GM19240 (cell line): ENCODE results near the gene COL5A1.
"Not testable (repeated sequence)": the region's sequence is repeated elsewhere in the genome, so short reads cannot be mapped to it uniquely, and the experiment has no call there.

Source experiments
- DNase-seq: peaks from one replicate; pipeline ENCODE4 v3.0.0; 2011; ENCODE audit warnings: low spot score; ENCODE audit not compliant: insufficient read length

Gene COL5A1

DNA sequence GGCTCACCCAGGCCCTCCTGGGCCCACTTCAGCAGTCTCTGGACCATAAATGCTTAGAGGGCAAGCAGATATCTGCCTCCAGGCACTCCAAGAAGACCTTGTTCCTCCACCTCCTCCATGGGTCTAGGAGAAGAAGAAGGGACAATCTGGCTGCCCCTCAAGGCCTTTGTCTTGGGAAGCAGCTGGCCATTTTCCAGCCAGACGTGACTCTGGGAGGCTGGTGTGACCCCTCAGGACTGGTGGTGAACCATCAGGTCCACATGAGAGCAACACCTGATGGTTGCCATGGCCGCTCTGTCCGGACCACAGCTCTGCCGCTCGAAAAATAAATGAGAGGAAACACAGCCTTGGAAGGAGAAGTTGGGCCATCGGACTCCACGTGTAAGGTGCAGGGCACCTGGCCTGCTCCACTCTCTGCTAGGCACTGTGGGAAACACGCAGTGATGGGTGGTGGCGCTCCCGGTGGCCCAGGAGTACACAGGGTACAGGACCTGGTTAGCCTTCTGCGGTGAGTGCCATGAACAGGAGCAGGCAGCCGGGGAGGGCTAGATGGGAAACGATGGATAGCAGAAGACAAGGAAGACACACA is 3.0 kb upstream of the COL5A1 start:
- DNase-seq, result no peak

DNA sequence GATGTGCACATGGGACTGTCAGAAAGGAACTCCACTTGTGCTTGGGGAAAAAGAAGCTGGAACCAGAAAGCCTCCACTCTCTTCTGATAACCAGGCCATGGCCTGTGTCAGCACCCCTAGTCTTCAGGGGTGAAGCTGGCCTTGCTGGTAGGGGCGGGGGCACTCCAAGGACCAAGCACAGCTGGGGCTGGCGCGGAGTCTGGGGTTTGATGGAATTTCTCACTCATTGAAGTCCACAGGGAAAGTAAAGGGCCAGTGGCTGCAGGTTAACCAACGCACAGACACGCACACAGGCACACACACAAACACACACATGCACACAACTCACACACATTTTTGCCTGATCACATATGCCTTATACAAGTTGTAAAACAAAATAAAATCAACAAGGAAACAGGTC is 1.6 kb upstream of the COL5A1 start:
- no peak for DNase-seq

GRCh38 chr9:134640506-134641172 is 964 bp upstream of the COL5A1 start:
- no peak for DNase-seq

DNA sequence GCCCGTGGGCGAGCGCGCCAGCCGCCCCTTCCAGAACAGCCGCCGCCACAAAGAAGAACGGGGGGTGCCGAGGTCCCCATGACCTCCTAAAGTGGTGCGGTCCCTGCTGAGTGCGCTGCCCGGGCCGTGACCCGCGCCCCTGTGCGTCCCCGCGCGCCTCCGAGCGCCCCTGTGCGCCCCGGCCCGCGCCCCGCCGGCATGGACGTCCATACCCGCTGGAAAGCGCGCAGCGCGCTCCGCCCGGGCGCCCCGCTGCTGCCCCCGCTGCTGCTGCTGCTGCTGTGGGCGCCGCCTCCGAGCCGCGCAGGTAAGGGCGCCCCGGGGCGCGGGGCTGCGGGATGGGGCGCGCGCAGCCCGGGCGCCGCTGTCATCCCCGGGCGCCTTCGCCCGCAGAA is 384 bp downstream of the COL5A1 start:
- DNase-seq, result no peak

DNA sequence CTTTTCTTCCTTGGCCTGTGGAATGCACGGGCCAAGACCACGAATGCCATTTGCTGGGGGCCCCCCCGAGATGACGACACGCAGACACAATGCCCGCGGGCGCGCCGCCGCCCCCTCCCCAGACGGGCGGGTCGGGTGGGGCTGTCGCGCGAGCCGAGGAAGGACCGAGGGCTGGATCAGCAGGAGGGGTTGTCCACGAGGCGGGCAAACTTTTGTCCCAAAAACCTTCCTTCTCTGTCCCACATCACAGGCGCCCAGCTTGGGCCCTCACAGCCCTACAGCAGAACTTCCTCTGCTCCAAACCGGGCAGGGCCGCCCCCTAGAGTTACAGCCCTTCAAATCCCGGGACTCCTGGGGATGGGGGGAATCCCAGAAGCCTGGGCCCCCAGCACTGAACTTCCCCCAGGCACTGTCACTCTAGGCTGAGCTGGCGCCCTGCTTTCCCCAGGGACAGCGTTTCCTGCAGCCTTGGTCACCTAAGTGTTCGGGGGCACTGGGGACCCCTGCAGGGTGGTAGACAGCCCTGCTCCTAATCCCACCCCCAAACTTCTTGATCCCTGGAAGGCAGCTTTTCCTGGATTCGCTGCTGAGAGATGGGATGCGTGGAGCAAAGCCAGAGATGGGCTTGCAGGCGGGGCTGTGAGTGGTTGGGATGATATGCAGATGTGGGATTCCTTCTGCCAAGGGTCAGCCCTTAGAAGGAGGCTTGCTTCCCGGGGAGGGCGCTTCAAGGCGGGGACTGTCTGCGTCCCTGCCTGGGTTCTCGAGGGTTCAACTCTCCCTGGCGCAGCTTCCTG is 980 bp downstream of the COL5A1 start:
- DNase-seq, result no peak

DNA sequence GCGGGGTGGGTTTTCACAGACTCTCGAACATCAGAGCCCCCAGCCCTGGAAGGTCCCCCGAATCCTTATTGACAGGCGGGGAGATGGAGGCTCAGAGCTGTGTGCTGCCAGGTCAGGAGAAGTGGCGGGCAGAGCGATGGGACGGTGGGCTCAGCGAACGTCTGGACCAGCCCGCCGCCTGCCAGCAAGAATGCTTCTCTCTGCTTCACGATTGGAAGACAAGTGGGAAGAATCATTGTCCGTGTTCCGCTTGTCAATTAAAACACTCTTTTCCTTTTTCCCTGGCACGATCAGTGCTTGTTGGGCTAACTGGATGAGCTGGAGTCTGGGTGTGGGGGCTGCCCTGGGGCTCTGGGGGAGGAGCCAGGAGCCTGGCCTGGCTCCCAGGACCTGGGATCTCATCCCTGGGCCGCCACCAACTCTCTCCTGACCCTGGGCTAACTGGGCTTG is 1.6 kb downstream of the COL5A1 start:
- no peak for DNase-seq

DNA sequence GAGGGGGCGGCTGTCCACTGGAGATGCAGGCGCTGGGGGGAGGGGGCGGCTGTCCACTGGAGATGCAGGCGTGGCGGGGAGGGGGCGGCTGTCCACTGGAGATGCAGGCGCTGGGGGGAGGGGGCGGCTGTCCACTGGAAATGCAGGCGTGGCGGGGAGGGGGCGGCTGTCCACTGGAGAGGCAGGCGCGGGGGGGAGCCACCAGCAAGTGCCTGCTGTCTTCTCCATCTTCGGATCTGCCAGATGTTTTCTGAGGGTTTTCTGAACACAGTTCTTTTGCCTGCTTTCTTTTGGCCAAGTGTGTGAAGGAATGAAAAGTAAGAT is 2.8 kb downstream of the COL5A1 start:
- DNase-seq, result not testable (repeated sequence)

- DNase-seq, result no peak
These were observed 3.4 kb downstream of the COL5A1 start for GRCh38 chr9:134644725-134645606.

DNA sequence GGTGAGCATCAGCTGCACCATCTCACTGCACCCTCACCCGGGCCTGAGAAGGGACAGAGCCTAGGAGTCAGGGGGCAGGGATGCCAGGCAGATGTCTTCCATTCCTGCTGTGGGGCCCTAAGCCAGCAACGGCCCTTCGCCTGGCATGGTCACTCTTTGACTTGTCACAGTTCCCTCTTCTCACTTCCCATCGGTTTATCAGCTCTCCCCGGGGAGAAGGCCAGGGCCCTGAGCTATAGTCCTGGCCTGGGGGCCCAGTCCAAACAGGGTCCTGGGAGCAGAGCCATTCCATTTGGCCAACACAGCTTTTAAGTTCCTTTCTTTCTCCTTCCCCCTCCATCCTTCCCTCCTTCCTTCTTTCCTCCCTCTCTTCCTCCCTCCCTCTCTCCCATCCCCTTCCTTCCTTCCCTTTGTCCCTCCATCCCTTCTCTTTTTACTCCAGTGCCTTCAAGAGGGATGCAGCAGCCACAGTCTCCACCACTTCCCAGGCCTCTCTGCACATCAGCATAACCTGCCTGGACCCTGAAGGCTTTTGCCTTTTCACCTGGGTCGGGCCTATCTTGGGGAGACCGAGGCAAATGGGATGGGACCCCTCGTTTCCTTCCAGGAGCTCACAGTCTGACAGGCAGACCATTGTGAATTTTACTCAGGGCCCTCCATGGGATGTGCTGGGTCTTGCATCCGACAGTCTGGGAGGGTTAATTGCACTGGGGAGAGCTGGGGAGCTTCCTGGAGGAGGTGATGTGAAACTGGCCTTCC is 4.2 kb downstream of the COL5A1 start:
- DNase-seq, result no peak

DNA sequence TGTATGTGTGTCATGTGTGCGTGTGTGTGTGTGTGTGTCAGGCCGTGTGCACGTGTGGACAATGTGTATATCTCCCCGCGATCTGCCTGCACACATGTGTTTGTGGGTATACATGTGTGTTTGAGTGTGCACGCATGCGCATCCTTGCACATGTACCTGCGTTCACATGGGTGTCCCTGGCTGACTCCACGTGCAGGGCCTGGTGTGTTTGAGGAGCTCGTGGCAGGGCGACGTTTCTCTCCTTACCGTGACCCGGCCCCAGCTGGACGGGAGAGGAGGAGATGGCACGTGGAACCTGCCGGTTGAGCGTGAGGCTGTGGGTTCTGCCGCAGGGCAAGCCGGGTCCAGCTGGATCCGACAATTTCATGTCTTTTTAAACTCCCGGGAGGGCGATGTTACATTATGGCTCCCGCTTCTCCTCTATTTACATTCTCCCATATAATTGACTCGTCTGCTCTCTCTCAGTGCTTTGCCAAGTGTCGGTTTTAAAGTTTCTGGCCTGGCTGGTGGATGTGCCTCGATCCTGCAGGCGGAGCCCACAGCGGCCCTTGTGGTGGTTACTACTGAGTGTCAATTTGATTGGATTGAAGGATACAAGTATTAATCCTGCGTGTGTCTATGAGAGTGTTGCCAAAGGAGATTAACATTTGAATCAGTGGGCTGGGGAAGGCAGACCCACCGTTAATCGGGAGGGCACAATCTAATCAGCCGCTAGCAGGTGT is 5.9 kb downstream of the COL5A1 start:
- no peak for DNase-seq

GRCh38 chr9:134648701-134649530 is 7.3 kb downstream of the COL5A1 start:
- DNase-seq, result no peak

GRCh38 chr9:134650431-134651190 is 9.0 kb downstream of the COL5A1 start:
- DNase-seq, result no peak

DNA sequence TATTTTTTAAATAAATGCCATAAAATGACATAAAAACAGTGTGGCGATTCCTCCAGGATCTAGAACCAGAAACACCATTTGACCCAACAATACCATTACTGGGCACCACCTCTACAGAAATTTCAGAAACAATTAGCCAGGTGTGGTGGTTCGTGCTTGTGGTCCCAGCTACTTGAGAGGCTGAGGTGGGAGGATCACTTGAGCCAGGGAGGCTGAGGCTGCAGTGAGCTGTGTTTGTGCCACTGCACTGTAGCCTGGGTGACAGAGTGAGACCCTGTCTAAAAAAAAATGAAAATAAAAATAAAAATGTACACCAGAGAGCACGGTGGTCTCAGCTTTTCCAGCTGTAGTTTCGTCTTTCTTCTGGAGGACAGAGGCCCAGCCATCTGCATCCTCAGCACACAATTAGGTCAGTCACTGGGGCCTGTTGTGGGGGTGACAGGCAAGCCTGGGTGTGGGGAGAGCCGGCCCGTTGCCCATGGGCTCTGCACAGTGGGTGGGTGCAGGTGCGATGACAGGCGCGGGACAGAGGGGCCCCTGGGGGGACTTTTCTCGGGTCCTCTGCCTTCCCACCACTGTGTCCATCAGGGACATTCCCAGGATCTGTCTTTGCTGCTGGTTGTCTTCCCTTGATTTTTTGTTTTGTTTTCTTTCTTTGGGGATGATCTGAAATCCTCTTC is 9.8 kb downstream of the COL5A1 start:
- DNase-seq, result no peak

DNA sequence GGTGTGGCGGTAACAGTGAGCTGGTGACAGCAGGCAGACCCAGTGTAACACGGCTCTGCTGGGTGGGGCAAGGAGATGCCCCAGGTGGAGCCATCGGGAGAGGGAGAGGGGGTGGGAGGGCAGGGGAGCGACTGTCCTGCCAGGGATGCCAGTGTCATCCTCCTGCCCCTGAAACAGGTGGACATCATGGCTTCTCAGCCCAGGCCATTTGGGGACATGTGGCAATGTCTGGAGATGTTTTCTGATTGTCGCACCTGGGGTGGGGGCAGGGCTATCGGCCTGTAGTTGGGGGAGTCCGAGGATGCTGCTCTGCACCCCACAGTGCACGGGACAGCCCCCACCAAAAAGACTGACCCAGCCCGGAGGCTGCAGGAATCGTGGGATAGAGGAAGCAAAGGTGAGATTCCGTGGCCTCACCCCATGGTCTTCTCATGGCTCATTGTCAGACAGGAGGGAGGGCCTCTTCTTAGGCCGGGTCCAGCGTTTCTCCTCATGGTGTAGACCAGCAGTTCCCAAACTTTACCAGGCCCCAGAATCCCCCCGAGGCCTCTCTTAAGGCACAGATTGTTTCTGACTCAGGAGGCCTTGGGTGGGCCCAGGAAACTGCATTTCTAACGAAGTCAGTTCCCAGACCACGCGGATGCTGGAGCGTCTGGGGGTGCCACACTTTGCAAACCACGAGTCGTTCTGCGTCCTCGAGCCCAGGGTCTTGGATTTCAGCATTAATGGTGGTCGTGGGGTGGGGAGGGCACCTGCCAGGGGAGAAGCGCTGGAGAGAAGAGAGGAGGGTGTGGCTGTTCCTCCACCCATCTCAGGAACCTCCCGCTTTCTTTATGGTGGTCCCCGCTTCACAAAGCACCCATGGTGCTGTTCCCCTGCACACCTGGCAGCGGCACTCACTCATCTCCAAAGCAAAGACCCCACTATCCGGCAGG is 11.0 kb downstream of the COL5A1 start:
- DNase-seq, result no peak

DNA sequence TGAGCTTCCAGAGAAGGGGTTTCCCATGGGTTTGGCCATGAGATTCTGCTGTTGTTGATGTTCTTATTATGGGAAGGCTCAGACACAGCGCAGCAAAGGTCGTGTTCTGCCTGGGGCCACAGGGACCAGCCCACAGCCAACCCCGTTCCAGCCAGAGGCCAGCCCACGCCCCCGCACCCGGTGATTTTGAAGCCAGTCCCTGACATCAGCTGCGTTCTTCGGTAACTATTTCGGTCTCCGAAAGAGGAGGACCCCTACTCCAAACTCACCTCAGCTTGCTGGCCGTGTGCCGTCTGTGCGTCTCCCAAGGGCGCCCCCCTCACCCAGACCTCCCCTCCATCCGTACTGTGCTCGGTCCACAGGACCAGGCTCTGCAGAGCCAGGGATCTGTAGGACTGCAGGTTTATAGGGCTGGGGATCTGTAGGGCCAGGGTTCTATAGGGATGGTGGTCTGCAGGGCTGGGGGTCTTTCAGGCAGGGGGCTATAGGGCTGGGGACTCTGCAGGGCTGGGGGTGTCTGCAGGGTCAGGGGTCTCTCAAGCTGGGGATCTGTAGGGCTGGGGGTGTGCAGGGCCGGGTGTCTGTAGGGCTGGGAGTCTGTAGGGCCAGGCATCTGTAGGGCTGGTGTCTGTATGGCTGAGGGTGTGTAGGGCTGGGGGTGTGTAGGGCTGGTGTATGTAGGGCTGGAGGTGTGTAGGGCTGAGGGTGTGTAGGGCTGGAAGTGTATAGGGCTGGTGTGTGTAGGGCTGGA is 11.8 kb downstream of the COL5A1 start:
- no peak for DNase-seq

- DNase-seq, result no peak
These were observed 13.5 kb downstream of the COL5A1 start for GRCh38 chr9:134655101-134655500.
